HG02798 (cell line): ENCODE measurements around the gene LMTK2.

Experiments
- ATAC-seq: cut with Tn5 transposase; IDR thresholded peaks from one replicate; pipeline ENCODE4 v1.9.1; 2021; ENCODE audit warnings: mild to moderate bottlenecking; ENCODE audit not compliant: unreplicated experiment, poor library complexity

Gene LMTK2

DNA sequence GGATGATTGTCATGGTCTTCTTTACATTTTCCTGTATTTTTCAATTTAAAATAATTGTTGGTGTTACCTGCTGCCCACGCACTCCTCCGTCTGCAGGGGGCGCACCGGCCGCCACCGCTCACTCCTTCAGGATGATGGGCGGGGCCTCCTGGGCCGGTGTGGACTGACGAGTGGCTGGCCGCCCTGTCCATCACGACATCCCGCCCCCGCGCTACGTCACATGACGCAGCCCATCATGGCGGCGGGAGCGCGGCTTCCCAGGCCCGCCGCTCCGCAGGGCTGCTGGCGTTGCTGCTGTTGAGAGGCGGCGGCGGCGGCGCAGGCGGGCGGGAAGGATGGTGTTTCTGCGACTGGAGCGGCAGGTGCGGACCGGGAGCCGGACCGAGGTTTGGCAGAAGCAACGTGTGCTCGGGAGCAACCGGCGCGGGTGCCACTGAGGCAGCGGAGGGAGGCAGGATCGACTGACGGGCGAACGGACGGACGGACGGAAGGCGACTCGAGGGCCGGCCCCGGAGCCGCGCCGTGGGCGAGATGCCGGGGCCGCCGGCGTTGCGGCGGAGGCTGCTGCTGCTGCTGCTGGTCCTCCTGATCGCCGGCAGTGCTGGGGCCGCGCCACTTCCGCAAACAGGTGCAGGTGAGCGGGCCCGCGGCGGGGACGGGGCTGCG, at the start of gene LMTK2:
LMTK2 (plus strand) TSS at position 216 of the 666 bp plus-strand sequence; CDS start at position 532, 316 bp downstream.
- peak; percentile 100 for ATAC-seq

DNA sequence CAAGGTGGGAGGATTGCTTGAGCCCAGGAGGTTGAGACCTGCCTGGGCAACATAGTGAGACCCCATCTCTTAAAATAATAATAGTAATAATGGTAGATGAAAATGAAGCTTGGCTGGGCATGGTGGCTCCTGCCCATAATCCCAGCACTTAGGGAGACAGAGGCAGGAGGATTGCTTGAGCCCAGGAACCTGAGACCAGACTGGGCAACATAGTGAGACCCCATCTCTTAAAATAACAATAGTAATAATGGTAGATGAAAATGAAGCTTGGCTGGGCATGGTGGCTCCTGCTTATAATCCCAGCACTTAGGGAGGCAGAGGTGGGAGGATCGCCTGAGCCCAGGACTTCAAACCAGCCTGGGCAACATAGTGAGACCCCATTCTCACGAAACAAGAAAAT, 49.5 kb upstream of the LMTK2 start:
- ATAC-seq = no peak

- ATAC-seq = no peak
These were observed 48.5 kb upstream of the LMTK2 start for GRCh38 chr7:98058186-98058585.

- no peak for ATAC-seq
These were observed 42.4 kb upstream of the LMTK2 start for GRCh38 chr7:98064233-98064632.

DNA sequence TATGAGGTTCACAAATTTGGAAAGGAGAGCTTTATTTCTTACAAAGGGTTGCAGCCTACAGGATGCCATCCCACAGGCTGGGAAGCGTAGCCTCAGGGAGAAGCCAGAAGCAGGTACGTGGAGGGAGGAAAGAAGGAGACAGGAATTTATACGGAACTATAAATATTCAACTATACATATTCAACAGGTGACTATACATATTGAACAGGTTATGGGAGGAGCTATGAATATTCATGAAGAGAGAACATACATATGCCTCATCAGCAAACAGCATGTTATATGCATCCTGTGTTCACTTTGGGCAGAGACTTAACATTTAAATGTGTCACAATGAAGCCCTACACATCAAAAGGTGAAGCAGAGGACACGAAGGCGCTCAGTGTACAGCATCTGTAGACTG, 40.5 kb upstream of the LMTK2 start:
- ATAC-seq = no peak

DNA sequence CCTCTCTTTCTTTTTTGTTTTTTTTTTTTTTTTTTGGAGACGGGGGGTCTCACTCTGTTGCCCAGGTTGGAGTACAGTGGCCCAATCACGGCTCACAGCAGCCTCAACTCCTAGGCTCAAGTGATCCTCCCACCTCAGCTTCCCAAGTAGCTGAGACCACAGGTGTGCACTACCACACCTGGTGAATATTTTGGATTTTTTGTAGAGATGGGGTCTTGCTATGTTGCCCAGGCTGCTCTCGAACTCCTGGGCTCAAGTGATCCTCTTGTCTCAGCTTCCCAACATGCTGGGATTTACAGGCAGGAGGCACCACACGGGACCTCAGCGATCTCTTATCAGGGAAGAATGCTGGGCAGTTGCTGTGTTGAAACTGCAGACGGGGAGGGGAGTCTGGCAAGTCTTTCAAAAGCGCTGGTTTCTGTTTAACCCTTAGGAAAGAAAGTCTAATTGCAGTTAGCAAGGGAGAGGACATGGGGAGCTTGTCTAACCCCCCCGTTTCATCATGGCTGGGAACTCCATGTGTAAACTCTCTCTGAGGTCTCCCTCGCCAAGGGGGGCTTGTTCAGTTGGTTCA, 39.6 kb upstream of the LMTK2 start:
- ATAC-seq = no peak

DNA sequence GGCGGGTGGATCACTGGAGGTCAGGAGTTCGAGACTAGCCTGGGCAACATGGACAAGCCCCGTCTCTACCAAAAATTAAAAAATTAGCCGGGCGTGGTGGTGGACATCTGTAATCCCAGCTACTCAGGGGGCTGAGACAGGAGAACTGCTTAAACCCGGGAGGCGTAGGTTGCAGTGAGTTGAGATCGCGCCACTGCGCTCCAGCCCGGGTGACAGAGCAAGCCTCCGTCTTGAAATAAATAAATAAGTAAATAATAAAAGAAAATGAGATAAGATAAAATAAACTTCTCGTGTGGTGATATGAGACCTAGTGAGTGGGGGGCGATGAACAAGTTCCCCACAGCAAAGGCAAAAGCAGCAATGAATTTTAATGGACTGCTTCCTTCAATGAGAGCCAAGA, 33.6 kb upstream of the LMTK2 start:
- no peak for ATAC-seq

DNA sequence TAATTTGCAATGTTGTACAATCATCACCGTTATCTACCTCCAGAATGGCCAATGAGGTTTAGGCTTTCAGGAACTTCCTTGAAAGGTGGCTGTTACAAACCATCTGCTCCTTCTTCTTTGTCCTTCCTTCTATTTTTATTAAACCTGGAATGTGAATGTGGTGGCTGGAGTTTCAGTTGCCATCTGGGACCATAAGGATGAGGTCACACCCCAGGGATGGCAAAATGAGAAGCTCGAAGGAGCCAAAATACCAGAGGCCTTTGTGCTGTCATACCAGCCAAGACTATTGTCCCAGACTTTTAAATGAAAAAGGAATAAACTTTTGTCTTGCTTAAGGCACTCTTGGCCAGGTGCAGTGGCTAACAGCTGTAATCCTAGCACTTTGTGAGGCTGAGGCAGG, 30.9 kb upstream of the LMTK2 start:
- ATAC-seq = no peak

- no peak for ATAC-seq
These were observed 28.9 kb upstream of the LMTK2 start for GRCh38 chr7:98077762-98078161.

GRCh38 chr7:98078197-98078870, 28.3 kb upstream of the LMTK2 start:
- ATAC-seq = no peak

GRCh38 chr7:98079891-98080648, 26.6 kb upstream of the LMTK2 start:
- no peak for ATAC-seq

GRCh38 chr7:98081319-98081718, 25.3 kb upstream of the LMTK2 start:
- no peak for ATAC-seq

DNA sequence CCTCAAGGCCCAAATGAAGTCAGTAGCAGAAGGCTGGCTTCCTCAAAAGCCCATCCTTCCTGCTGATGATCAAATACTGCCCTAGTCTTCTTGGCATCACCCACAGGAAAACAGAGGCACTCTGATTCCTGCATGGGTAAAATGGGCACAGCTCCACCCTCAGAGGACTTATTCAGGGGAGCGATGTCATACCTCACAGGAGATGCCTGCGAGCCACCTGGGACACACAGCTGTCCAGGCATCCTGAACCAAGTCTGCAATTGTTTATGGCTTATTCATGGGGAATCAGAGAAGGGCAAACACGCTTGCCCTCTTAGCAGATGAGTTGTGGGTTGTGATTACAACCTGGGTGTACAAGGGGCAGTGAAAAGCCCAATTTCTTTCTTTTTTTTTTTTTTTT, 22.0 kb upstream of the LMTK2 start:
- no peak for ATAC-seq

DNA sequence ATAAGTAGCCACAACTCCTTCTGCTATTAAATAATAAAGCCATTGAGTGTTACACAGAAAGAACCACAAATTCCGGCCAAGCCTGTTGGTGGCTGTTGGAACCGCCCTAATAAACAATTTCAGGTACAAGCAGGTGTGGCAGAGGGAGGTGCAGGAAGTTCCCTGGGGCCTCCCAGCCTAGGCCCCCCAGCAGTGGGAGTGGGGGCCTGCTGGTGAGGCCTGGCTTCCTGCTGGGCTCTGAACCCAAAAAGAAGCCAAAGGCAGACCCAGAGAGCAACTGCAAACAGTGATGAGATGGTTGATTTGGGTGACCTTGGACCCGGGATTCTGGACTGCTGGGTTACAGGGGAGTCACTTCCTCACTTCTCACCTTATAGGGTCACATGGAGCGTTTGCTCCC, 21.0 kb upstream of the LMTK2 start:
- ATAC-seq = no peak

GRCh38 chr7:98086281-98086718, 20.4 kb upstream of the LMTK2 start:
- ATAC-seq = no peak

DNA sequence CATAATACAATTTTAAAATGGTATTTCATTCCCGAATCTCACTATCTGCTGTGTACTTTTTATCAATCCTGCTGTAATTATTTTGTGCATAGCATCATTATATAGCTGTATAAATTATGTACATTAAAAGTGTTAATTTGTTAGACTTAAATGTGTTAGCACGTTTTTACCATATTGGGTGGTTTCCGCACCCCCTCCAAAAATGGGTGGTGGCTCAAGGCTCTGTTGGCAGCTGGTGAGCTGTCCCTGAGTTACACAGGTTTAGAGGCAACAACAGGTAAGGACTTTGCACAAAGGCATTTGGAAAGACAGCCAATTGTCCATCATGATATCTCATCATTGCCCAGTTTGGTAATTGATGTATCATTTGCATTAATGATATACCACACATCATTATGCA, 18.6 kb upstream of the LMTK2 start:
- ATAC-seq = no peak

- ATAC-seq = no peak
These were observed 16.5 kb upstream of the LMTK2 start for GRCh38 chr7:98090116-98090515.

DNA sequence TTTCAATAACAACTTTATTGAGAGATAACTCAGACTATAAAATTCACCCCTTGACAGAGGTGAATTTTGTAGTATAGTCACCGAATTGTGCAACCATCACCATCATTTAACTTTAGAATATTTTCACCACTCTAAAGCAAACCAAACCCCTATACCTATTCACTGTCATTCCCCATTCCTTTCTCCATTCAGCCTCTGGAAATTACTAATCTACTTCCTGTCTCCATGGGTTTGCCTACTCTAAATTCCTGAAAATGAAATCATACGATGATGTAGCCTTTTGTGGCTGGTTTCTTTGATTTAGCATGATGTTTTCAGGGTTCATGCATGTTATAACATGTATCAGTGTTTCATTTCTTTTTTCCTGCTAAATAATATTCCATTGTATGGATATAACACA, 15.6 kb upstream of the LMTK2 start:
- ATAC-seq = no peak

- ATAC-seq = no peak
These were observed 15.1 kb upstream of the LMTK2 start for GRCh38 chr7:98091523-98091922.

- ATAC-seq = no peak
These were observed 9.5 kb upstream of the LMTK2 start for GRCh38 chr7:98097042-98097645.

DNA sequence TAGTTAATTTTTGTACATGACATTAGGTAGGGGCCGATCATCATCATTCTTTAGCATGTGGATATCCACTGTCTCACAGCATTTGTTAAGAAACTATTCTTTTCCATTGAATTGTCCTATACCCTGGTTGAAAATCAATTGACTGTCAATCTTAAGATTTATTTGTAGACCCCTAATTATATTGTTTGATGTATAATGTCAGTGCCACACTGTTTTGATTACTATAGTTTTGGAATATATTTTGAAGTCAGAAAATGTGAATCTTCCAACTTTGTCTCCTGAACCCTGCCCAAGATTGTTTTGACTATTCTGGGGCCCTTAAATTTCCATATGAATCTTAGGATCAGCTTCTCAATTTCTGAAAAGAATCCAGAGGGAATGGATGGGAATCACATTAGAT, 6.6 kb upstream of the LMTK2 start:
- no peak for ATAC-seq
